Dendritic cell treated with granulocyte-macrophage colony-stimulating factor and Interleukin-4, amounts not matched to agents 40 ng/mL and 50 ng/mL, for 4 days (primary cell): Measurements from ENCODE around the gene RAD51B.

Source experiments
- H3K27ac Mint-ChIP-seq: one replicate; pipeline ENCODE4 v1.8.0; 2022; ENCODE audit warnings: mild to moderate bottlenecking, mixed read lengths
- H3K27me3 Mint-ChIP-seq: one replicate; pipeline ENCODE4 v1.8.0; 2022; ENCODE audit warnings: mild to moderate bottlenecking, mixed read lengths
- H3K36me3 Mint-ChIP-seq: one replicate; pipeline ENCODE4 v1.8.0; 2022; ENCODE audit warnings: low read depth, mixed read lengths
- H3K4me1 Mint-ChIP-seq: one replicate; pipeline ENCODE4 v1.8.0; 2022; ENCODE audit warnings: low read depth, mixed read lengths
- H3K4me3 Mint-ChIP-seq: one replicate; pipeline ENCODE4 v1.8.0; 2022; ENCODE audit warnings: mild to moderate bottlenecking, moderate library complexity, mixed read lengths
- H3K9me3 Mint-ChIP-seq: one replicate; pipeline ENCODE4 v1.8.0; 2022; ENCODE audit warnings: mixed read lengths
- intact Hi-C: fragments of 100-400 bp; cut with micrococcal nuclease; formaldehyde crosslinking; loops from one replicate; pipeline ENCODE4 v1.15.0; 2022

RAD51B gene

GRCh38 chr14:68672609-68673285 lies 853.2 kb downstream of the RAD51B start:
- Mint-ChIP-seq H3K36me3 (no peaks in the 10 kb centered on the region), H3K27ac (no peak overlapping the region), H3K9me3 (no peaks in the 10 kb centered on the region), H3K4me3 (no peak overlapping the region), H3K4me1 (peaks cover 55% of the 10 kb centered on the region), H3K27me3 (peaks cover 3% of the 10 kb centered on the region)
- intact Hi-C loops = no loop called here

GRCh38 chr14:68673464-68673863 lies 853.9 kb downstream of the RAD51B start:
- Mint-ChIP-seq H3K4me3 (no peak overlapping the region), H3K9me3 (no peaks in the 10 kb centered on the region), H3K36me3 (no peaks in the 10 kb centered on the region), H3K4me1 (peaks cover 57% of the 10 kb centered on the region), H3K27ac (no peak overlapping the region), H3K27me3 (peaks cover 3% of the 10 kb centered on the region)
- intact Hi-C loops = no loop called here

GRCh38 chr14:68674538-68675232 lies 855.1 kb downstream of the RAD51B start:
- H3K36me3 Mint-ChIP-seq = no peaks in the 10 kb centered on the region
- no peak overlapping the region for H3K4me3 Mint-ChIP-seq
- peaks cover 62% of the 10 kb centered on the region for H3K4me1 Mint-ChIP-seq
- peaks cover 3% of the 10 kb centered on the region for H3K27me3 Mint-ChIP-seq
- H3K27ac Mint-ChIP-seq = peak overlapping the region; percentile 48
- intact Hi-C loops = no loop called here
- no peaks in the 10 kb centered on the region for H3K9me3 Mint-ChIP-seq

- intact Hi-C loops = no loop called here
- no peaks in the 10 kb centered on the region for H3K36me3 Mint-ChIP-seq
- H3K4me1 Mint-ChIP-seq = peaks cover 61% of the 10 kb centered on the region
- H3K4me3 Mint-ChIP-seq = no peak overlapping the region
- H3K9me3 Mint-ChIP-seq = no peaks in the 10 kb centered on the region
- H3K27ac Mint-ChIP-seq = peak overlapping the region; percentile 48
- peaks cover 3% of the 10 kb centered on the region for H3K27me3 Mint-ChIP-seq
Measured at GRCh38 chr14:68675233-68675577, 855.6 kb downstream of the RAD51B start.

GRCh38 chr14:68676511-68676943 lies 856.9 kb downstream of the RAD51B start:
- Mint-ChIP-seq H3K36me3 (no peaks in the 10 kb centered on the region), H3K4me3 (no peak overlapping the region), H3K27ac (no peak overlapping the region), H3K27me3 (no peaks in the 10 kb centered on the region), H3K9me3 (no peaks in the 10 kb centered on the region), H3K4me1 (peaks cover 61% of the 10 kb centered on the region)
- intact Hi-C loops = no loop called here

GRCh38 chr14:68677476-68677875 lies 857.9 kb downstream of the RAD51B start:
- Mint-ChIP-seq H3K27ac (no peak overlapping the region), H3K27me3 (no peaks in the 10 kb centered on the region), H3K36me3 (no peaks in the 10 kb centered on the region), H3K4me1 (peaks cover 69% of the 10 kb centered on the region), H3K4me3 (no peak overlapping the region), H3K9me3 (no peaks in the 10 kb centered on the region)
- intact Hi-C loops = no loop called here

- intact Hi-C loops = no loop called here
- Mint-ChIP-seq H3K27me3 (no peaks in the 10 kb centered on the region), H3K36me3 (no peaks in the 10 kb centered on the region), H3K27ac (no peak overlapping the region), H3K9me3 (no peaks in the 10 kb centered on the region), H3K4me3 (no peak overlapping the region), H3K4me1 (peaks cover 67% of the 10 kb centered on the region)
Measured at GRCh38 chr14:68677901-68678300, 858.3 kb downstream of the RAD51B start.

GRCh38 chr14:68678471-68678870 lies 858.9 kb downstream of the RAD51B start:
- intact Hi-C loops = no loop called here
- no peaks in the 10 kb centered on the region for H3K9me3 Mint-ChIP-seq
- no peaks in the 10 kb centered on the region for H3K36me3 Mint-ChIP-seq
- no peak overlapping the region for H3K4me3 Mint-ChIP-seq
- H3K4me1 Mint-ChIP-seq = peaks cover 73% of the 10 kb centered on the region
- peak overlapping the region; percentile 51 for H3K27ac Mint-ChIP-seq
- no peaks in the 10 kb centered on the region for H3K27me3 Mint-ChIP-seq

- H3K27ac Mint-ChIP-seq = peak overlapping the region; percentile 51
- intact Hi-C loops = no loop called here
- H3K9me3 Mint-ChIP-seq = no peaks in the 10 kb centered on the region
- no peaks in the 10 kb centered on the region for H3K27me3 Mint-ChIP-seq
- H3K4me1 Mint-ChIP-seq = peaks cover 81% of the 10 kb centered on the region
- no peak overlapping the region for H3K4me3 Mint-ChIP-seq
- no peaks in the 10 kb centered on the region for H3K36me3 Mint-ChIP-seq
Measured at GRCh38 chr14:68679301-68679700, 859.7 kb downstream of the RAD51B start.

- Mint-ChIP-seq H3K27me3 (no peaks in the 10 kb centered on the region), H3K9me3 (no peaks in the 10 kb centered on the region), H3K36me3 (no peaks in the 10 kb centered on the region), H3K27ac (peak overlapping the region; percentile 99), H3K4me3 (no peak overlapping the region), H3K4me1 (peaks cover 84% of the 10 kb centered on the region)
- intact Hi-C loops = loop anchor here (5.0 kb wide), 1 partner anchor 83 kb away; no protein-coding TSS in a partner anchor
Measured at GRCh38 chr14:68679746-68680467, 860.3 kb downstream of the RAD51B start.

GRCh38 chr14:68680541-68681051 lies 861.0 kb downstream of the RAD51B start:
- Mint-ChIP-seq H3K36me3 (no peaks in the 10 kb centered on the region), H3K4me1 (peaks cover 84% of the 10 kb centered on the region), H3K27ac (peak overlapping the region; percentile 99), H3K9me3 (no peaks in the 10 kb centered on the region), H3K4me3 (no peak overlapping the region), H3K27me3 (no peaks in the 10 kb centered on the region)
- intact Hi-C loops = loop anchor here (5.0 kb wide), 1 partner anchor 83 kb away; no protein-coding TSS in a partner anchor

GRCh38 chr14:68681256-68682011 lies 861.9 kb downstream of the RAD51B start:
- Mint-ChIP-seq H3K9me3 (no peaks in the 10 kb centered on the region), H3K27ac (peak overlapping the region; percentile 99), H3K4me3 (no peak overlapping the region), H3K4me1 (peaks cover 89% of the 10 kb centered on the region), H3K36me3 (no peaks in the 10 kb centered on the region), H3K27me3 (no peaks in the 10 kb centered on the region)
- intact Hi-C loops = loop anchor here (2.0 to 5.0 kb wide), 2 partner anchors 84 to 111 kb away; partner anchors contain the start of gene ZFP36L1
